Smooth muscle cell (in vitro differentiated cells): ENCODE results near the gene KLHDC8B. TPM values are rescaled to one million over a fixed set of nuclear protein-coding genes. Genes with fewer than 3 reads are reported as not detected.
A peak's percentile ranks its signal among the peaks of the same experiment; 100 is the strongest.

Source experiments
- DNase-seq: peaks from one replicate; lab custom pipeline; 2025; ENCODE audit not compliant: unreplicated experiment; lab: John Stamatoyannopoulos, UW
- H2AFZ ChIP-seq: fragments of 200-600 bp; sonication (generic); 2 replicates; pipeline ENCODE4 v1.6.0; 2016; ENCODE audit warnings: antibody characterized with exemption, low read depth, mild to moderate bottlenecking
- H3F3A ChIP-seq: fragments of 200-600 bp; sonication (generic); 2 replicates; pipeline ENCODE4 v1.6.0; 2017; ENCODE audit warnings: antibody characterized with exemption, low read depth
- H3K27ac ChIP-seq: fragments of 200-600 bp; sonication (generic); 2 replicates; pipeline ENCODE4 v1.5.1; 2016; ENCODE audit warnings: low read depth, mild to moderate bottlenecking
- H3K27me3 ChIP-seq: fragments of 200-600 bp; sonication (generic); 2 replicates; pipeline ENCODE4 v1.6.1; 2016; ENCODE audit warnings: low read depth, mild to moderate bottlenecking
- H3K36me3 ChIP-seq: fragments of 200-600 bp; sonication (generic); 2 replicates; pipeline ENCODE4 v1.5.1; 2016; ENCODE audit warnings: low read depth
- H3K4me1 ChIP-seq: fragments of 200-600 bp; sonication (generic); 2 replicates; pipeline ENCODE4 v1.5.1; 2016; ENCODE audit warnings: low read depth
- H3K4me2 ChIP-seq: fragments of 200-600 bp; sonication (generic); 2 replicates; pipeline ENCODE4 v1.6.0; 2016; ENCODE audit warnings: mild to moderate bottlenecking
- H3K4me3 ChIP-seq: fragments of 200-600 bp; sonication (generic); 2 replicates; pipeline ENCODE4 v1.5.1; 2016; ENCODE audit warnings: mild to moderate bottlenecking
- H3K79me2 ChIP-seq: fragments of 200-600 bp; sonication (generic); 2 replicates; pipeline ENCODE4 v1.6.0; 2016; ENCODE audit warnings: low read depth, mild to moderate bottlenecking
- H3K9ac ChIP-seq: fragments of 200-600 bp; sonication (generic); 2 replicates; pipeline ENCODE4 v1.6.0; 2016; ENCODE audit warnings: low read depth
- H3K9me3 ChIP-seq: fragments of 200-600 bp; sonication (generic); replicated peaks from 2 replicates; pipeline ENCODE4 v1.5.1; 2016; ENCODE audit warnings: low read depth
- H4K20me1 ChIP-seq: fragments of 200-600 bp; sonication (generic); 2 replicates; pipeline ENCODE4 v1.6.0; 2016; ENCODE audit warnings: low read depth
- CTCF ChIP-seq: fragments of 200-600 bp; sonication (generic); IDR thresholded peaks from 2 replicates; pipeline ENCODE4 v1.5.1; 2017; ENCODE audit warnings: borderline replicate concordance, mild to moderate bottlenecking, antibody characterized with exemption; ENCODE audit not compliant: insufficient read depth, poor library complexity, severe bottlenecking
- WGBS: methylation state at CpG from one replicate; pipeline ENCODE4 v1.1.7; 2016; ENCODE audit warnings: low lambda C conversion rate; 5-methylcytosine and 5-hydroxymethylcytosine counted together
- polyA plus RNA-seq: library from polyadenylated mRNA; unstranded; fragments of >200 nt; fragmentation: Nextera tagmentation; extraction: Ambion mirVana; gene quantifications from 2 replicates; pipeline ENCODE4 v1.2.1, GENCODE V29; 2016
- total RNA-seq: library from RNA; depleted of rRNA; stranded (reverse); fragments of >200 nt; gene quantifications from 2 replicates; pipeline ENCODE4 v1.2.3, GENCODE V29; 2014

KLHDC8B gene
- total and polyA plus RNA-seq, 2 experiments from 2014 or later, result 22.5 to 42.1 TPM

DNA sequence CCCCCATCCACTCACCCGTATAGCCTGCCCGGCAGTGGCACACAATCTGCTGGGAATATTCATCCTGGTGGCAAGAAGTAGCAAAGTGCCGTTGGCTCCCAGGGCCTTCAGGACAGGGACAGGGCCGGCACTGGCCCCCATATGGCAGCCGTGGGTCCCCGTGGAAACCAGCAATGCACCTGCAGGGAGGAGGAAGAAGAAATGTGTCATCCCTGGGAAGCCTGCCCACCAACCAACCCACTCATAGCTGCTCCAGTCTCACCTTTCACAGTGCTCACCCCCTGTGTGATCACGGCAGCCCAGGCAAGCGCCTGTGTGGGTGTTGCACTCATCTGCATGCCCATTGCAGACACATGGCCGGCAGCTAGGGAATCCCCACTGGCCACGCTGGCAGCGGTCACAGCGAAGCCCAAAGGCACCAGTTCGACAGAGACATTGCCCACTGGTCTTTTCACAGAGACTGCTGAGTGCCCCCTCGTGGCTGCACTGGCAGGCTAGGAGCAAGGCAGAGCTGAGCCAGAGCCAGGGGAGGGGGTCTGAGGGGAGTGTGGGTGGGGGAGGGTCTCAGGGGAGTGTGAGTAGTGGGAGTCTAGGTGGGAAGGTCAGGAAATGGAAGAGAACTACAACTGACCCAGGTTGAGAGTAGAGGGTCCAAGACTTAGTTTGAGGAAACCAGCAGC, 46.3 kb upstream of the KLHDC8B start:
- Histone ChIP-seq H3K36me3 (no peaks in the 10 kb centered on the region), H3K4me3 (no peak overlapping the region), H3K4me2 (no peak overlapping the region), H2AFZ (no peak overlapping the region), H3K27ac (no peak overlapping the region), H3K79me2 (peaks cover 18% of the 10 kb centered on the region), H3K9me3 (no peaks in the 10 kb centered on the region), H4K20me1 (no peaks in the 10 kb centered on the region), H3K9ac (no peak overlapping the region), H3K4me1 (no peaks in the 10 kb centered on the region), H3K27me3 (no peaks in the 10 kb centered on the region), H3F3A (peaks cover 9% of the 10 kb centered on the region)
- DNase-seq, result no peak
- 96% methylated on average over 14 of the region's 14 CpGs for WGBS
- no peak for TF ChIP-seq CTCF

DNA sequence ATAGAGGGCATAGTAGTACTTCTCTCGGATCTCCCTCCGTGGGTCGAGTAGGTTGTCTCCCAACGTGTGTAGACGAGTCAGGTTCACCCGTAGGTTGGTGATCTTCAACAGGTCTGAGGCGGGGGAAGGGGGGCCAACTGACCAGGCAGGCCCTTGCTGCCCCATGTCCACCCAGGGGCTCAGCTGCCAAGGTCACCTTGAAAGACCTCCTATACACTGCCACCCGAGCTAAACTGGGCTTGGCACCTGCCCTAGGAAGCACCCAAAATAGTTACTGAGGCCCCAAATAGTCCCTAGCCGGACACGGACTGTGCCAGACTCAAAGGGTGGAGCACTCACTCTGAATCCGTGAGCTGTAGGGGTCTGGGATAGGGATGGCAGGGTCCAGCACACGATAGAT, 40.4 kb upstream of the KLHDC8B start:
- DNase-seq, result no peak
- Histone ChIP-seq H4K20me1 (peaks cover 4% of the 10 kb centered on the region), H3K9me3 (no peaks in the 10 kb centered on the region), H3K79me2 (peaks cover 44% of the 10 kb centered on the region), H2AFZ (no peak overlapping the region), H3K27ac (no peak overlapping the region), H3K4me2 (no peak overlapping the region), H3K4me1 (peaks cover 14% of the 10 kb centered on the region), H3K27me3 (no peaks in the 10 kb centered on the region), H3K4me3 (no peak overlapping the region), H3F3A (no peaks in the 10 kb centered on the region), H3K36me3 (no peaks in the 10 kb centered on the region), H3K9ac (no peak overlapping the region)
- TF ChIP-seq CTCF, result no peak
- 98% methylated on average over 12 of the region's 12 CpGs for WGBS

- WGBS, result 95% methylated on average over 6 of the region's 6 CpGs
- Histone ChIP-seq H3K9ac (peak overlapping the region; percentile 72), H2AFZ (no peak overlapping the region), H3K36me3 (no peaks in the 10 kb centered on the region), H3K79me2 (peaks cover 43% of the 10 kb centered on the region), H3K9me3 (no peaks in the 10 kb centered on the region), H4K20me1 (peaks cover 4% of the 10 kb centered on the region), H3K4me2 (peak overlapping the region; percentile 97), H3K4me1 (peaks cover 14% of the 10 kb centered on the region), H3K4me3 (peak overlapping the region; percentile 86), H3K27me3 (no peaks in the 10 kb centered on the region), H3F3A (no peaks in the 10 kb centered on the region), H3K27ac (no peak overlapping the region)
- DNase-seq, result no peak
- no peak for TF ChIP-seq CTCF
Measured at GRCh38 chr3:49131576-49131975, 39.8 kb upstream of the KLHDC8B start.

DNA sequence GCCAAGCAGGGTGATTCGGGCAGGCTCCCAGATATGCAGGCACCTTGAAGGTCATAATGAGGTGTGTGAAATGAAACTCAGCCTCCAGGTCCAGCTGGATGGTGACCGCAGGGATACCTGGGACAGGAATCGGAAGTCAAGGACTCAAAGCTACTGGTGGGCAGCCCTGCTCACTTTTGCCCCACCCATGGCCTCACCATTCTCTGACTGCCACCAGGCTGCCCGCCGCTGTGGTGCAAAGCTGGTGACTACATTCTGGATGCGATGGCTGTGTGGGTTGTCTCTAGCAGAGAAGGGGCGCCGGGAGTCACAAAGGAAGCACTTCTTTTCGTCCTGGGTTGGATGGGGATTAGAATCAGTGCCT, 39.3 kb upstream of the KLHDC8B start:
- Histone ChIP-seq H3K27ac (peak overlapping the region; percentile 75), H3F3A (no peaks in the 10 kb centered on the region), H3K27me3 (no peaks in the 10 kb centered on the region), H2AFZ (no peak overlapping the region), H3K9me3 (no peaks in the 10 kb centered on the region), H3K4me1 (peaks cover 14% of the 10 kb centered on the region), H3K79me2 (peaks cover 38% of the 10 kb centered on the region), H4K20me1 (peaks cover 4% of the 10 kb centered on the region), H3K36me3 (no peaks in the 10 kb centered on the region), H3K4me2 (peak overlapping the region; percentile 97), H3K4me3 (peak overlapping the region; percentile 86), H3K9ac (peak overlapping the region; percentile 72)
- TF ChIP-seq CTCF, result no peak
- WGBS, result 51% methylated on average over 9 of the region's 9 CpGs
- DNase-seq, result no peak
